GM18867 (cell line): ENCODE results near the gene CD34.
A peak's percentile ranks its signal among the peaks of the same experiment; 100 is the strongest.
"Not testable (repeated sequence)": the region's sequence is repeated elsewhere in the genome, so short reads cannot be mapped to it uniquely, and the experiment has no call there.

Experiments used
- ATAC-seq: cut with Tn5 transposase; IDR thresholded peaks from one replicate; pipeline ENCODE4 v1.9.1; 2021; ENCODE audit warnings: mild to moderate bottlenecking, moderate library complexity; ENCODE audit not compliant: unreplicated experiment

CD34 gene

GRCh38 chr1:207877914-207878313, 33.0 kb downstream of the CD34 start:
- ATAC-seq: not testable (repeated sequence)

GRCh38 chr1:207876131-207876530, 34.8 kb downstream of the CD34 start:
- ATAC-seq: no peak

GRCh38 chr1:207875532-207875931, 35.4 kb downstream of the CD34 start:
- ATAC-seq: no peak

GRCh38 chr1:207873055-207873890, 37.7 kb downstream of the CD34 start:
- no peak for ATAC-seq

- ATAC-seq: no peak
Observed at GRCh38 chr1:207872621-207873020, 38.3 kb downstream of the CD34 start.

GRCh38 chr1:207871117-207871649, 39.7 kb downstream of the CD34 start:
- ATAC-seq: no peak

GRCh38 chr1:207870306-207871031, 40.5 kb downstream of the CD34 start:
- ATAC-seq: no peak

GRCh38 chr1:207869859-207870258, 41.1 kb downstream of the CD34 start:
- ATAC-seq: no peak

GRCh38 chr1:207868774-207869721, 41.9 kb downstream of the CD34 start:
- peak; percentile 72 for ATAC-seq

- peak; percentile 16 for ATAC-seq
Observed at GRCh38 chr1:207868251-207868773, 42.6 kb downstream of the CD34 start.

GRCh38 chr1:207867136-207868109, 43.5 kb downstream of the CD34 start:
- no peak for ATAC-seq

GRCh38 chr1:207866471-207867135, 44.3 kb downstream of the CD34 start:
- no peak for ATAC-seq

- ATAC-seq: peak; percentile 54
Observed at GRCh38 chr1:207863893-207864535, 46.9 kb downstream of the CD34 start.

GRCh38 chr1:207862241-207862787, 48.6 kb downstream of the CD34 start:
- ATAC-seq: no peak

GRCh38 chr1:207861442-207862177, 49.3 kb downstream of the CD34 start:
- ATAC-seq: no peak

GRCh38 chr1:207860531-207860930, 50.4 kb downstream of the CD34 start:
- no peak for ATAC-seq

GRCh38 chr1:207858806-207859205, 52.1 kb downstream of the CD34 start:
- ATAC-seq: no peak
